ENCODE results near the gene DENND1B. TPM values are rescaled to one million over a fixed set of nuclear protein-coding genes. Genes with fewer than 3 reads are reported as not detected.
A peak's percentile ranks its signal among the peaks of the same experiment; 100 is the strongest.
"Not testable (repeated sequence)": the region's sequence is repeated elsewhere in the genome, so short reads cannot be mapped to it uniquely, and the experiment has no call there.

DENND1B gene
- polyA plus RNA-seq, 3 donors from 2014 or later: 15.6 to 19.2 (median 18.5) TPM

DNA sequence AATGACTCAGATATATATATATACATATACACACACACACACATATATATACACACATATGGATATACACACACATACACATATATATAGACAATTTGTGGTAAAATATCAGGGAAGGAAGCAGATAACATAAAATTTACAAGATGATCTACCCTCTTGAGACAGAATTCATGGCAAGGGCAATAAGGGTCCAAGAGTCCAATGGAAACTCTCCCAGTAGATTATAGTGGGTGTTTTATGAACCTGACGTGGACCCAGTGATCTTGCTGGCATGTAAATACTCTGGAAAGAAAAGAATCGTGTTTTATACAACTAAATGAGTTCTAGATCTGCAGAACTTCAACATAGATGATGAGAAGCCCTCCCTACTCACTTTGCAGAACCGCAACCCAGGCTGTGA lies 49.3 kb downstream of the DENND1B start:
- Mint-ChIP-seq H3K36me3 (peaks cover 15 to 27% (median 24%) of the 10 kb centered on the region in 3 donors), H3K27ac (no peak overlapping the region), H3K9me3 (peaks cover 8 to 20% (median 13%) of the 10 kb centered on the region in 6 donors), H3K4me3 (no peak overlapping the region), H3K4me1 (peaks cover 0 to 14% of the 10 kb centered on the region in 2 donors), H3K27me3 (ENCODE audit: low read depth in 3 of 3) (no peaks in the 10 kb centered on the region)
- no peak for DNase-seq

DNA sequence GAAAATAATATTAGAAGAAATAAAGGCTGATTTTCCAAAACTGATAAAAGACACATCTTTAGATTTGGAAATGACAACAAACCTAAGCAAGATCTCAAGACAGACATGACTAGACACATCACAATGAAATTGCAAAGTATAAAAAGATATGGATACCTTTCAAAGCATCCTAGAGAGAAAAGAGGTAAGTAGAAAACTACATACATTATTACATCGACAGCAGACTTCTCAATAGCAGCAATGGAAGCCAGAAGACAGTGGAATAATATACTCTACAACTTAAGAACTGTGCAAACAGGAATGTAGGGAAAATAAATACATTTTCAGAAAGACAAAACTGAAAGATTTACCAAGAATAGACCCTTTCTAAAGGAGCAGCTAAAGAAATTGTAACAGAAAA lies 50.2 kb downstream of the DENND1B start:
- no peaks in the 10 kb centered on the region for H3K27me3 Mint-ChIP-seq (ENCODE audit: low read depth in 3 of 3)
- no peak overlapping the region for H3K4me3 Mint-ChIP-seq
- no peak for DNase-seq
- H3K36me3 Mint-ChIP-seq: peaks cover 15 to 27% (median 24%) of the 10 kb centered on the region in 3 donors
- peaks cover 8 to 20% (median 13%) of the 10 kb centered on the region in 6 donors for H3K9me3 Mint-ChIP-seq
- H3K4me1 Mint-ChIP-seq: peaks cover 0 to 14% of the 10 kb centered on the region in 2 donors
- peak overlapping the region in 1 of 6 donors; percentile 31 for H3K27ac Mint-ChIP-seq

DNA sequence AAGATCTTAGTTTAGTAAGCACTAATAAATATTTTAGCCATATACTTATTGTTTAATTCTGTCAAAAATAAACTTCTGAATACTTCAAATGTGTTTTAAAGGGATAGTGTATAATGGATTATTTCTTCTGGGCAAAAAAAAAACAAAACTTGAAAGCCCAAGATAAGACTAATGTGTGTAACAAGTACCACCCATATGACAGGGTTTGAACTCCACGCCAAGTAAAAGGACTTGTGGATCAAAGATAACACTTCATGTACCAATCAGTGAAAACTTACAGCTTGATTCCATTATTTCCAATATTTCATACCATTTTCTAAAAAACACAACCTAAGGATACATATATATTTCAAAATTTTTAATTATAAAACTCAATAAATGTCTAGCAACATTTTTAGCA lies 59.5 kb downstream of the DENND1B start:
- Mint-ChIP-seq H3K36me3 (no peaks in the 10 kb centered on the region), H3K4me3 (no peak overlapping the region), H3K27me3 (ENCODE audit: low read depth in 3 of 3) (no peaks in the 10 kb centered on the region), H3K9me3 (no peaks in the 10 kb centered on the region), H3K4me1 (peaks cover 2 to 20% of the 10 kb centered on the region in 2 donors), H3K27ac (no peak overlapping the region)
- no peak for DNase-seq

DNA sequence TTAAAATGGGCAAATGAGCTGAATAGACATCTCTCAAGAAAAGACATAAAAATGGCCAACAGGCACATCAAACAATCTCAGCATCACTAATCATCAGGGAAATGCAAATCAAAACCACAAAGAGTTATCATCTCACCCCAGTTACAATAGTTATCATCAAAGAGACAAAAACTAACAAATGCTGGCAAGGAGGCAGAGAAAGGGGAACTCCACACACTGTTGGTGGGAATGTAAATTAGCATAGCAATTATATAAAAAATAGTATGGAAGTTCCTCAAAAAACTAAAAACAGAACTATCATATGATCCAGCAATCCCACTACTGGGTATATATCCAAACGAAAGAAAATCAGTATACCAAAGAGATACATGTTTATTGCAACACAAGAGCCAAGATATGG lies 68.7 kb downstream of the DENND1B start:
- no peak overlapping the region for H3K4me3 Mint-ChIP-seq
- no peaks in the 10 kb centered on the region for H3K27me3 Mint-ChIP-seq (ENCODE audit: low read depth in 3 of 3)
- H3K27ac Mint-ChIP-seq: peak overlapping the region in 1 of 6 donors; percentile 5
- H3K9me3 Mint-ChIP-seq: no peaks in the 10 kb centered on the region
- peaks cover 11 to 25% of the 10 kb centered on the region in 2 donors for H3K4me1 Mint-ChIP-seq
- H3K36me3 Mint-ChIP-seq: no peaks in the 10 kb centered on the region
- DNase-seq: peak in 1 of 3 donors; percentile 0

DNA sequence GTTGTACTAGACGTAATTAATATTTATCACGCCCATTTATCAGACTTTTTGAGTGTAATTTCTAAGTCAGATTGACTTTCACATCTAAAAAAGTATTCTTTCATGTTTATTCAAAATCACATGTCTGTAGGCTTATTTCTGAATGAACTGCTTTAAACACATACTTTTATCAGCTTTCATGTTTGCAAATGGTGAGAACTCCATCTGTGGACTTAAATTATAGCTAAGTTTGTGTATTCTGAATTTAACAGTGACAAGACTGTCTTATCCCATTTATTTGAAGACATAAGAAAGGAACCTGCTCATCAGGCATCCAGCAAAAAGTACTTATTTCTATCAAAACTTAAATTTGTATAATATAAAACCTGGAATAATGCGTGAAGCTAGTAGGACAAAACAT lies 69.3 kb downstream of the DENND1B start:
- no peak overlapping the region for H3K4me3 Mint-ChIP-seq
- peaks cover 11 to 26% of the 10 kb centered on the region in 2 donors for H3K4me1 Mint-ChIP-seq
- no peak for DNase-seq
- no peak overlapping the region for H3K27ac Mint-ChIP-seq
- no peaks in the 10 kb centered on the region for H3K27me3 Mint-ChIP-seq (ENCODE audit: low read depth in 3 of 3)
- H3K9me3 Mint-ChIP-seq: no peaks in the 10 kb centered on the region
- H3K36me3 Mint-ChIP-seq: peaks cover 0 to 3% (median 3%) of the 10 kb centered on the region in 3 donors

DNA sequence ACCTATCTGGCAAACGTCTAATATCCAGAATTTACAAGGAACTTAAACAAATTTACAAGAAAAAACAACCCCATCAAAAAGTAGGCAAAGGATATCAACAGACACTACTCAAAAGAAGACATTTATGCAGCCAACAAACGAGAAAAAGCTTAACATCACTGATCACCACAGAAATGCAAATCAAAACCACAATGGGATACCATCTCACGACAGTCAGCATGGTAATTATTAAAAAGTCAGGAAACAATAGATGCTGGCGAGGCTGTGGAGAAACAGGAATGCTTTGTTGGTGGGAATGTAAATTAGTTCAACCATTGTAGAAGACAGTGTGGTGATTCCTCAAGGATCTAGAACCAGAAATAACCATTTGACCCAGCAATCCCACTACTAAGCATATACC lies 74.6 kb downstream of the DENND1B start:
- peaks cover 30 to 54% of the 10 kb centered on the region in 2 donors for H3K4me1 Mint-ChIP-seq
- not testable (repeated sequence) for H3K4me3 Mint-ChIP-seq; H3K9me3 Mint-ChIP-seq; H3K27me3 Mint-ChIP-seq (ENCODE audit: low read depth in 3 of 3); H3K36me3 Mint-ChIP-seq; DNase-seq; H3K27ac Mint-ChIP-seq

DNA sequence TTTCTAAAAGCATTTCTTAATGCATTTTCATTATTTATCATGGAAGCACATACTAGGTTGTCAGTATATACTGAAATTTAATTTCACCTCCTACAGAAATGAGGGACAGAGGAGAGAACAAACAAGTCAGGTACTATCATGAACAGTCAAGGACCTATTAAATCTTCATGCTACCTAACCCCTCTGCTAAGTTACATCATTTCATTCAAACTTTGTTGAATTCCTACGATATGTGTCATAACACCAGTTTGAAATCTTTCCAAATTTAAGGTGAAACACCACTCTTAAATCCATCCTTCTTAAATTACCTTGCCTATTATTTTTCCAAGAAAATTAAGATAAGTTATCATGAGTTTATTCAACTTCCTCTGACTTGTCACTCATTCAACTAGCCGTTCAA lies 78.9 kb downstream of the DENND1B start:
- peaks cover 0 to 7% (median 3%) of the 10 kb centered on the region in 3 donors for H3K36me3 Mint-ChIP-seq
- H3K27ac Mint-ChIP-seq: no peak overlapping the region
- no peaks in the 10 kb centered on the region for H3K9me3 Mint-ChIP-seq
- no peak for DNase-seq
- no peak overlapping the region for H3K4me3 Mint-ChIP-seq
- H3K27me3 Mint-ChIP-seq (ENCODE audit: low read depth in 3 of 3): no peaks in the 10 kb centered on the region
- peaks cover 30 to 51% of the 10 kb centered on the region in 2 donors for H3K4me1 Mint-ChIP-seq

DNA sequence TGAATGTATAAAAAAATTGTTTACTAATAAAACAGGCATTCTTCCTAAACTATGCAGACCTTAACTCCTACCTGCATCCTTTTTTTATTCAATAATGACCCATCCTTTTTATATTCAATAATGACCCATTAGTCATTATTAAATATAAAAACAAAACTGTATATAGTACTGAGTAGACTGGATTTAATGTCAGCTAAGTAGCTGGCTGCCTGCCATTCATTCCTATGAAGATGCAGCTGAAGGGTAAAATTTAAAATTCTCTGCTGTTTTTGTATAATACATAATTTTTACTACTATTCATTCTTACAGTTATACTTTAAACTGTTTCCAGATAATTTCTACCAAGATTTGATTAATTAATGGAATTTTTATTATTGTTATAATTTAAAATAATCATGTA lies 79.3 kb downstream of the DENND1B start:
- H3K4me1 Mint-ChIP-seq: peaks cover 30 to 50% of the 10 kb centered on the region in 2 donors
- H3K27ac Mint-ChIP-seq: no peak overlapping the region
- H3K36me3 Mint-ChIP-seq: peaks cover 0 to 4% (median under 1%) of the 10 kb centered on the region in 3 donors
- no peaks in the 10 kb centered on the region for H3K9me3 Mint-ChIP-seq
- no peak overlapping the region for H3K4me3 Mint-ChIP-seq
- DNase-seq: no peak
- H3K27me3 Mint-ChIP-seq (ENCODE audit: low read depth in 3 of 3): no peaks in the 10 kb centered on the region

DNA sequence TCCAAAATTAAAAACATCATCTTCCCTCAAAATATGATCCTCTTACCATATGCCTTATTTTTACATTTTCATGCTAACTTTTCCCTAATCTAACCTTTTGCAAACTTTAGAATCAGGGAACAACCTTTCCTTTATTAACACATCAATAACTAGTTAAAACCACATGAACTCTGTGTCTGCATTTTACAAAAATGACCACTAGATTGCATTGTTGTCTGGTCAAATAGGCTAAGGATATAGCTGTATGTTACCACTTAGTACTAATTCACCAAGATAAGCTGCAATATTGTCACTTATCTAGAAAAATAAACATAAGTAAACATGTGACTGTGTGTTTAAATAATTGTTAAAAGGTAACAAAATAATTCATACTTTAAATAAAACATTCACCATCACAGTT lies 82.3 kb downstream of the DENND1B start:
- Mint-ChIP-seq H3K9me3 (peaks cover 0 to 7% (median 4%) of the 10 kb centered on the region in 6 donors), H3K27ac (no peak overlapping the region), H3K27me3 (ENCODE audit: low read depth in 3 of 3) (no peaks in the 10 kb centered on the region), H3K4me3 (no peak overlapping the region), H3K36me3 (peaks cover 7 to 15% (median 11%) of the 10 kb centered on the region in 3 donors), H3K4me1 (peaks cover 10 to 35% of the 10 kb centered on the region in 2 donors)
- no peak for DNase-seq

DNA sequence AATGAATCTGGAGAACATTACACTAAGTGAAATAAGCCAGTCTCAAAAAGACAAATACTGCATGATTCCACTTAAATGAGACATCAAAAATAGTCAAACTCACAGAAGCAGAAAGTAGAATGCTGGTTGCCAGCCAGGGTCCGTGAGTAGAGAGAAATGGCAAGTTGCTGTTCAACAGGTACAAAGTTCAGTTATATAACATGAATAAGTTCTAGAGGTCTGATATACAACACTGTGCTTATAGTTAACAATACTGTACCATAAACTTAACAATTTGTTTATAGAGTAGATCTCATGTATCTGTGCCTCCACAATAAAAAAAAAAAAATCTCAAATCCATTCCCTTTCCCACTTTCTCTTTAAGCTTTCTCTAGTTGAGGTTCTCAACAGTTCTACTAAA lies 83.5 kb downstream of the DENND1B start:
- Mint-ChIP-seq H3K27ac (no peak overlapping the region), H3K36me3 (peaks cover 7 to 20% (median 13%) of the 10 kb centered on the region in 3 donors), H3K27me3 (ENCODE audit: low read depth in 3 of 3) (no peaks in the 10 kb centered on the region), H3K4me3 (no peak overlapping the region), H3K4me1 (peaks cover 3 to 31% of the 10 kb centered on the region in 2 donors), H3K9me3 (peaks cover 0 to 9% (median 5%) of the 10 kb centered on the region in 6 donors)
- no peak for DNase-seq

DNA sequence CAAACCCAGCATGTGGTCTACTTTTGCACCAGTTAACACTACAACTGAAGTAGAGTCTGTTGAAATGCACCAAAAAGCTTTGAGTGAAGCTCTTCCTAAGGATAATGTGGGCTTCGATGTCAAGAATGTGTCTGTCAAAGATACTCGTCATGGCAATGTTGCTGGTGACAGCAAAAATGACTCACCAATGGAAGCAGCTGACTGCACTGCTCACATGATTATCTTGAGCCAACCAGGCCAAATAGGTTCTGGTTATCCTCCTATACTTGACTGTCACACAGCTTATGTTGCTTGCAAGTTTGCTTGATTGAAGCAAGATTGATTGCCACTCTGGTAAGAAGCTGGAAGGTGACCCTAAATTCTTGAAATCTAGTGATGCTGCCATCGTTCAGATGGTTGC lies 85.2 kb downstream of the DENND1B start:
- H3K9me3 Mint-ChIP-seq: peaks cover 0 to 9% (median 5%) of the 10 kb centered on the region in 6 donors
- H3K4me1 Mint-ChIP-seq: peaks cover 5 to 31% of the 10 kb centered on the region in 2 donors
- no peak for DNase-seq
- H3K27ac Mint-ChIP-seq: peak overlapping the region in 1 of 6 donors; percentile 25
- no peaks in the 10 kb centered on the region for H3K27me3 Mint-ChIP-seq (ENCODE audit: low read depth in 3 of 3)
- H3K4me3 Mint-ChIP-seq: no peak overlapping the region
- peaks cover 7 to 20% (median 13%) of the 10 kb centered on the region in 3 donors for H3K36me3 Mint-ChIP-seq

DNA sequence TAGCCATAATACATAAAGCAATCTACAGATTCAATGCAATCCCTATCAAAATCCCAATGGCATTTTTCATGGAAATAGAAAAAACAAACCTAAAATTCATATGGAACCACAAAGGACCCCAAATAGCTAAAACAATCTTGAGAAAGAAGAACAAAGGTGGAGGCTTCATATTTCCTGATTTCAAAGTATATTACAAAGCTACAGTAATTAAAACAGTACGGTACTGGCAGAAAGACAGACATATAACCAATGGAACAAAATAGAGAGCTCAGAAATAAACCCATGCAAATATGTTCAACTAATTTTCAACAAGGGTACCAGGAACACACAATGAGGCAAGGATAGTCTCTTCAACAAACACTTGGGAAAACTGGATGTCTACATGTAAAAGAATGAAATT lies 87.0 kb downstream of the DENND1B start:
- peaks cover 5 to 23% of the 10 kb centered on the region in 2 donors for H3K4me1 Mint-ChIP-seq

DNA sequence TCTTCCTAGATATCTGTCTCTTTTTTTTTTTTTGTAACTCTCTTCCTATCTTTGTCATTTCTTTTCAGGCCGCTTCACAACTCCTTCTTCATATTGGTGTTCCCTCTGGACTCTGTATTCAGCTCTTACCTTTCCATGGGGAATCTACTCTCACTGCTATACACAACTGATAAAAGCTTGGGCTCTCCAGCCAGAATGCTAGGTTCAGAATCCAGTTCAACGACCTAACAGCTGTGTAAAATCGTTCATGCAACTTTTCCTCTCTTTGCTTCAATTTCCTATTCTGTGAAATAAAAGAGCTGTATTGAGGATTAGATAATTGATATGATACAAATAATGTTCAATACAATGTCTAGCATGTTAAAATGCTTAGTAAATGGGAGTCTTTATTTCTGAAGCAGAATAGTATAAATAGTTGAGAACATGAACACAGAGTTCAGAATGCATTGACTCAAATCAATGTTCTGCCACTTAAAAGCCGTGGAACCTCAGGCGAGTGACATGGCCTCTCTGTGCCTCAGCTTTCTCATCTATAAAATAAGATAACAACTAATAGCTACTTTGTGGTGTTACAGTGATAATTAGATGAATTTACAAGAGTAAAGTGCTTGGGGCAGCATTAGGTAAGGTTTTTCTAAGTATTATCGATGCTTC lies 88.5 kb downstream of the DENND1B start:
- H3K36me3 Mint-ChIP-seq: peaks cover 7 to 20% (median 13%) of the 10 kb centered on the region in 3 donors
- peaks cover 0 to 9% (median 5%) of the 10 kb centered on the region in 6 donors for H3K9me3 Mint-ChIP-seq
- H3K27me3 Mint-ChIP-seq (ENCODE audit: low read depth in 3 of 3): no peaks in the 10 kb centered on the region
- H3K4me3 Mint-ChIP-seq: no peak overlapping the region
- H3K27ac Mint-ChIP-seq: no peak overlapping the region
- H3K4me1 Mint-ChIP-seq: peaks cover 9 to 33% of the 10 kb centered on the region in 2 donors
- DNase-seq: no peak

More for the DNA sequence above, 87.0 kb downstream of the DENND1B start:
- DNase-seq: no peak
- H3K9me3 Mint-ChIP-seq: peaks cover 0 to 9% (median 5%) of the 10 kb centered on the region in 6 donors
- no peak overlapping the region for H3K27ac Mint-ChIP-seq
- H3K36me3 Mint-ChIP-seq: peaks cover 7 to 20% (median 13%) of the 10 kb centered on the region in 3 donors
- no peaks in the 10 kb centered on the region for H3K27me3 Mint-ChIP-seq (ENCODE audit: low read depth in 3 of 3)
- no peak overlapping the region for H3K4me3 Mint-ChIP-seq

DNA sequence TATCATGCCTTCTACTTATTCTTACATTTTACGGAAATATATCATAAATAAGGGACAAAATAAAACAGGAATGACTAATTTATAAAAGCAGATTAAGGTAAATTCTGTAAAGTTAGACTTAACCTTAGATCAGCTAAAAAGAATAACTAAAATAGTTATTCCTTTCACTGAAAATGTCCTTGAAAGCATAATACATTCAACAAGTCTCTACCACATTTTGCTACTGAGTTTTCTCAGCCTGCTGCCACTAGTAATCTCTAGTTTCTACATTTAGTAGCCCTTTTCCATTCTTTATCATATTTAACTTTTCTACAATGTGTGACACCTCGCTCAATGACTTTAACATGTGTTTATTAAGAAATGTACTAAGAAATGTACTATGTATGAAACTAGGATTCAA lies 89.0 kb downstream of the DENND1B start:
- H3K9me3 Mint-ChIP-seq: peaks cover 0 to 9% (median 5%) of the 10 kb centered on the region in 6 donors
- peaks cover 7 to 20% (median 13%) of the 10 kb centered on the region in 3 donors for H3K36me3 Mint-ChIP-seq
- no peaks in the 10 kb centered on the region for H3K27me3 Mint-ChIP-seq (ENCODE audit: low read depth in 3 of 3)
- no peak overlapping the region for H3K4me3 Mint-ChIP-seq
- peaks cover 11 to 38% of the 10 kb centered on the region in 2 donors for H3K4me1 Mint-ChIP-seq
- no peak for DNase-seq
- H3K27ac Mint-ChIP-seq: no peak overlapping the region
